ENCODE results near the gene CAMK2N1. TPM values are rescaled to one million over a fixed set of nuclear protein-coding genes. Genes with fewer than 3 reads are reported as not detected.

The CAMK2N1 gene
- total and polyA plus RNA-seq, 2 donors from 2014 or later, result 80.6 to 120 TPM

DNA sequence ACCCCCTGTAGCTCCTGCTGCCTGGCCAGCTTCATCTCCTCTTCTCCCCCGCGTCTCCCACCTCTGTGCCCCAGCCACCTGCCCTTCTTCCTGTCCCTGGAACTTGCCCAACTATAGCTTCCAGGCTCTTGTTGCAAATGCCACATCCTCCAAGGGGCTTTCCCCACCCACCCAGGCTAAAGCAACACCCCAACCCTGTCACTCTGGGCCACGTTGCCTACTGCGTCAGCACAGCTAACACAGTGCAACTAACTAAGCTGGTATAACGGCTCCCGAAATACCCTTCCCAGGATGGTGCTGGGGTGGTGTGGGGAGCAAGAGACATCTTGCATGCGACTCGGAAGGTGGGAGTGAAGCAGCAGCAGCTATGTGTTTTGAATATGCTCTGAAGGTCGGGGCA, 19.7 kb downstream of the CAMK2N1 start:
- FAIRE-seq, result no peak
- no peaks in the 10 kb centered on the region for H3K27me3 ChIP-seq (ENCODE audit: control insufficient read depth, insufficient read depth, low read length)
- intact Hi-C loops (cut with DNase I), result no loop called here
- H3K9ac ChIP-seq (ENCODE audit: low read length in 3 of 3), result no peak overlapping the region
- DNase-seq, result peak in 2 of 5 donors; percentile 41 to 43
- H3K4me1 ChIP-seq (ENCODE audit: control insufficient read depth in 2 of 3, insufficient read depth in 2 of 3, low read depth in 1 of 3, low read length in 3 of 3), result no peaks in the 10 kb centered on the region
- H3K36me3 ChIP-seq (ENCODE audit: control insufficient read depth in 2 of 3, insufficient read depth in 3 of 3, low read length in 3 of 3), result no peaks in the 10 kb centered on the region
- TF ChIP-seq, protein P1, sequence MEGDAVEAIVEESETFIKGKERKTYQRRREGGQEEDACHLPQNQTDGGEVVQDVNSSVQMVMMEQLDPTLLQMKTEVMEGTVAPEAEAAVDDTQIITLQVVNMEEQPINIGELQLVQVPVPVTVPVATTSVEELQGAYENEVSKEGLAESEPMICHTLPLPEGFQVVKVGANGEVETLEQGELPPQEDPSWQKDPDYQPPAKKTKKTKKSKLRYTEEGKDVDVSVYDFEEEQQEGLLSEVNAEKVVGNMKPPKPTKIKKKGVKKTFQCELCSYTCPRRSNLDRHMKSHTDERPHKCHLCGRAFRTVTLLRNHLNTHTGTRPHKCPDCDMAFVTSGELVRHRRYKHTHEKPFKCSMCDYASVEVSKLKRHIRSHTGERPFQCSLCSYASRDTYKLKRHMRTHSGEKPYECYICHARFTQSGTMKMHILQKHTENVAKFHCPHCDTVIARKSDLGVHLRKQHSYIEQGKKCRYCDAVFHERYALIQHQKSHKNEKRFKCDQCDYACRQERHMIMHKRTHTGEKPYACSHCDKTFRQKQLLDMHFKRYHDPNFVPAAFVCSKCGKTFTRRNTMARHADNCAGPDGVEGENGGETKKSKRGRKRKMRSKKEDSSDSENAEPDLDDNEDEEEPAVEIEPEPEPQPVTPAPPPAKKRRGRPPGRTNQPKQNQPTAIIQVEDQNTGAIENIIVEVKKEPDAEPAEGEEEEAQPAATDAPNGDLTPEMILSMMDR (IDR thresholded peaks at IDR 0.05; ENCODE audit: borderline replicate concordance, extremely low read depth, insufficient read depth), result no peak
- H3K9me3 ChIP-seq (ENCODE audit: control insufficient read depth in 2 of 3, insufficient read depth in 1 of 3, low read length in 3 of 3), result no peaks in the 10 kb centered on the region
- no peak overlapping the region for H3K27ac ChIP-seq (ENCODE audit: low read depth in 2 of 2, low read length in 2 of 2)
- H3K4me3 ChIP-seq (ENCODE audit: low read length in 3 of 3), result no peak overlapping the region

DNA sequence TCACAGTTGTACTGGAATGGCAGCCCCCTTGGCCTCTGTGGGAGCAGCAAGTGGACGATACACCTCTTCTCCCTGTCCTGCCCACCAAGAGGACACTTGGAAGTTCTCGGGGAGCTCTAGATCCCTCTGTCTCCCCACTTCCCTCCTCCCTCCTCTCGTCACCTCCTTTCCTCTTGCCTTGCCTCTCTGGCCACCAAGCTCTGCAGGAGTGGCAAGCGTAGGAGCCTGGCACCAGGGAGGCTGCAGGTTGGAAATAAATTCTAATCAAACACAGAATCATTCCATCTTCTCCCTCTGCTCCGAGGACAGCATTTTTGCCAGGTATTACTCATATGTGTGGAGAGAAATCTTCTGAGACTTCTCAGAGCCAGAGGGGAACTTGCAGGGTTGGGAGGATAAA, 20.8 kb downstream of the CAMK2N1 start:
- Histone ChIP-seq H3K4me3 (ENCODE audit: low read length in 3 of 3) (no peak overlapping the region), H3K27me3 (ENCODE audit: control insufficient read depth, insufficient read depth, low read length) (no peaks in the 10 kb centered on the region), H3K9me3 (ENCODE audit: control insufficient read depth in 2 of 3, insufficient read depth in 1 of 3, low read length in 3 of 3) (no peaks in the 10 kb centered on the region), H3K9ac (ENCODE audit: low read length in 3 of 3) (no peak overlapping the region), H3K4me1 (ENCODE audit: control insufficient read depth in 2 of 3, insufficient read depth in 2 of 3, low read depth in 1 of 3, low read length in 3 of 3) (no peaks in the 10 kb centered on the region), H3K27ac (ENCODE audit: low read depth in 2 of 2, low read length in 2 of 2) (no peak overlapping the region), H3K36me3 (ENCODE audit: control insufficient read depth in 2 of 3, insufficient read depth in 3 of 3, low read length in 3 of 3) (no peaks in the 10 kb centered on the region)
- TF ChIP-seq, protein P1 (IDR thresholded peaks at IDR 0.05; ENCODE audit: borderline replicate concordance, extremely low read depth, insufficient read depth), result no peak
- DNase-seq (peak in 1 of 5 donors; percentile 11), FAIRE-seq (no peak)
- intact Hi-C loops (cut with DNase I), result no loop called here

DNA sequence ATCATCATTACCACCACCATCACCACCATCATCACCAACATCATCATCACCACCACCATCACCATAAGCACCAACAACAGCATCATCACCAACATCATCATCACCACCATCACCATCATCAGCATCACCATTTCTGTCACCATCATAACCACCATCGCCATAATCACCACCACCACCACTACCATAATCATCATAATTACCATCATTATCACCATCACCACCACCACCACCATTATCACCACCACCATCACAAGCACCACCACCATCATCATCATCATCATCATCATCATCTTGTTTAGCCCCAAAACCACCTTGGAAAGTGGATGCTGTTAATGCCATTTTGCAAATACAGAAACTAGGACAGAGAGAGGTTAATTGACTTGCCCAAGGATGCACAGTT, 22.5 kb downstream of the CAMK2N1 start:
- no peak overlapping the region for H3K27ac ChIP-seq (ENCODE audit: low read depth in 2 of 2, low read length in 2 of 2)
- no peaks in the 10 kb centered on the region for H3K27me3 ChIP-seq (ENCODE audit: control insufficient read depth, insufficient read depth, low read length)
- TF ChIP-seq, protein P1 (IDR thresholded peaks at IDR 0.05; ENCODE audit: borderline replicate concordance, extremely low read depth, insufficient read depth), result no peak
- DNase-seq (no peak), FAIRE-seq (no peak)
- intact Hi-C loops (cut with DNase I), result no loop called here
- H3K36me3 ChIP-seq (ENCODE audit: control insufficient read depth in 2 of 3, insufficient read depth in 3 of 3, low read length in 3 of 3), result no peaks in the 10 kb centered on the region
- no peaks in the 10 kb centered on the region for H3K9me3 ChIP-seq (ENCODE audit: control insufficient read depth in 2 of 3, insufficient read depth in 1 of 3, low read length in 3 of 3)
- H3K4me1 ChIP-seq (ENCODE audit: control insufficient read depth in 2 of 3, insufficient read depth in 2 of 3, low read depth in 1 of 3, low read length in 3 of 3), result no peaks in the 10 kb centered on the region
- H3K9ac ChIP-seq (ENCODE audit: low read length in 3 of 3), result no peak overlapping the region
- H3K4me3 ChIP-seq (ENCODE audit: low read length in 3 of 3), result no peak overlapping the region

DNA sequence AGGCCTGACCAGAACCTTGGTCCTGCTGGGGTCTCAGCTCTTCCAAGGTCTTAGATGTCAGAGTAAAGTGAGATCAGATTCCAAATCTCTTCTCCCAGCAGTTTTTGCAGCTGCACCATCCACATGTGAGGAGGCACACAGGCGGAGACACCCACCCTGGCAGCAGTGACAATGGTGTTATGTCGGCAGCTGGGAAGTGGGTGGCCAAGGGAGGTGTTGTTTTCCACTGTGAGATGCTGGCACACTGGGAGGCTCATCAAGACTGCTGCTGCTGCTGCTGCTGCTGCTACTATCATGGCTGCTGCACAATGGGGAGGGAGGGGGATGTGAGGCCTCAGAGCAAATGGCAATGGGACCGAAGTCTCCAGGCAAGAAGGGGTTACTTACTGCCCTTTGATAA, 23.6 kb downstream of the CAMK2N1 start:
- Histone ChIP-seq H3K36me3 (ENCODE audit: control insufficient read depth in 2 of 3, insufficient read depth in 3 of 3, low read length in 3 of 3) (no peaks in the 10 kb centered on the region), H3K4me3 (ENCODE audit: low read length in 3 of 3) (no peak overlapping the region), H3K27ac (ENCODE audit: low read depth in 2 of 2, low read length in 2 of 2) (no peak overlapping the region), H3K27me3 (ENCODE audit: control insufficient read depth, insufficient read depth, low read length) (no peaks in the 10 kb centered on the region), H3K4me1 (ENCODE audit: control insufficient read depth in 2 of 3, insufficient read depth in 2 of 3, low read depth in 1 of 3, low read length in 3 of 3) (no peaks in the 10 kb centered on the region), H3K9me3 (ENCODE audit: control insufficient read depth in 2 of 3, insufficient read depth in 1 of 3, low read length in 3 of 3) (no peaks in the 10 kb centered on the region), H3K9ac (ENCODE audit: low read length in 3 of 3) (no peak overlapping the region)
- peak in 1 of 5 donors; percentile 25 for DNase-seq
- intact Hi-C loops (cut with DNase I), result no loop called here
- TF ChIP-seq, protein P1 (IDR thresholded peaks at IDR 0.05; ENCODE audit: borderline replicate concordance, extremely low read depth, insufficient read depth), result no peak
- FAIRE-seq, result no peak

All from kidney (tissue), 14 donors.